Tibial artery (tissue), 4 donors: Measurements from ENCODE around the gene SMIM10L2A.
"Not testable (repeated sequence)": the region's sequence is repeated elsewhere in the genome, so short reads cannot be mapped to it uniquely, and the experiment has no call there.

ENCODE experiments used
- DNase-seq, 2 donors: peaks; one replicate each; pipeline ENCODE4 v3.0.0-alpha.2; 2019
- H3K27ac ChIP-seq, 2 donors: fragments of 200-600 bp; sonication (generic) in 1 of 2; 1 replicate in 1 of 2; 2 replicates in 1 of 2; pipeline ENCODE4 v1.5.1; 2018 to 2019; ENCODE audit warnings: mild to moderate bottlenecking in 1 of 2
- H3K27me3 ChIP-seq, 2 donors: fragments of 200-600 bp; sonication (generic) in 1 of 2; one replicate each; pipeline versions ENCODE4 v1.5.1 to v1.6.0; 2016 to 2019
- H3K36me3 ChIP-seq, 3 donors: fragments of 200-600 bp; sonication (generic) in 2 of 3; one replicate each; pipeline ENCODE4 v1.5.1; 2016 to 2019; ENCODE audit warnings: mild to moderate bottlenecking in 2 of 3
- H3K4me1 ChIP-seq, 4 donors: fragments of 200-600 bp; sonication (generic) in 2 of 4; 1 replicate in 3 of 4; 2 replicates in 1 of 4; pipeline ENCODE4 v1.5.1; 2016 to 2019
- H3K4me3 ChIP-seq, 2 donors: fragments of 200-600 bp; sonication (generic) in 1 of 2; 1 replicate in 1 of 2; 2 replicates in 1 of 2; pipeline ENCODE4 v1.5.1; 2018 to 2019; ENCODE audit warnings: mild to moderate bottlenecking in 2 of 2
- H3K9me3 ChIP-seq, 3 donors: fragments of 200-600 bp; sonication (generic) in 1 of 3; one replicate each; pipeline ENCODE4 v1.5.1; 2016 to 2019
- CTCF ChIP-seq, 2 experiments: fragments of 200-600 bp in 1 of 2; fragments of 450-650 bp in 1 of 2; IDR thresholded peaks; one replicate each; pipeline ENCODE4 v1.5.1; 2017 to 2019; ENCODE audit warnings: antibody characterized with exemption in 2 of 2, mild to moderate bottlenecking in 1 of 2, moderate library complexity in 1 of 2
- intact Hi-C: fragments of 100-400 bp; cut with DNase I; formaldehyde crosslinking; loops from one replicate; pipeline ENCODE4 v1.15.0; 2023; ENCODE audit warnings: low total_unique reads

SMIM10L2A gene

GRCh38 chrX:135449637-135450550 lies 28.1 kb downstream of the SMIM10L2A start:
- Histone ChIP-seq H3K4me3 (no peak overlapping the region), H3K36me3 (no peaks in the 10 kb centered on the region), H3K9me3 (no peaks in the 10 kb centered on the region), H3K4me1 (no peaks in the 10 kb centered on the region), H3K27ac (no peak overlapping the region), H3K27me3 (no peaks in the 10 kb centered on the region)
- no peak for DNase-seq
- no peak for TF ChIP-seq CTCF (IDR thresholded peaks at IDR 0.05)
- intact Hi-C loops, result no loop called here

DNA sequence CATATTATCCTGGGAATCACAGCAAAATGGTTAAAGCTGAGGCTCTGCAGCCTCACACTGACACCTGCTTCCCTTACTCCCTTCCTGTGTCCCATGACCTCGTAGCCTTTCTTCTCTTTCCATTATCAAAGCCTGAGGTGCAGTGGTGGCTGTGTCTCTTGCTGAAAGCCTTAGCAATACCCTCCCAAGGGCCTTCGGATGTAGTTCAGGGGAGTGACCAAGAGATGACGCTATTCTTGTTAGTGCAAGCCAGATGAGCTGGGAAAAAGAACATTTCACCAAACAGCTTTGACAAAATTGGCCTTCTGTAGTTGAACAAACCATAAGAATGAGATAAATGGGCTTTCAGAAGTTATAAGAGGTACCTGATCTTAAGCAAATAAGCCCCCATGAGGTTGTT lies 31.6 kb downstream of the SMIM10L2A start:
- Histone ChIP-seq H3K36me3 (no peaks in the 10 kb centered on the region), H3K4me3 (no peak overlapping the region), H3K4me1 (no peaks in the 10 kb centered on the region), H3K27me3 (no peaks in the 10 kb centered on the region), H3K27ac (no peak overlapping the region), H3K9me3 (peaks cover 0 to 16% (median 10%) of the 10 kb centered on the region in 3 donors)
- intact Hi-C loops, result no loop called here
- no peak for DNase-seq
- TF ChIP-seq CTCF (IDR thresholded peaks at IDR 0.05), result no peak

- Histone ChIP-seq H3K36me3 (no peaks in the 10 kb centered on the region), H3K27ac (no peak overlapping the region), H3K4me3 (no peak overlapping the region), H3K27me3 (no peaks in the 10 kb centered on the region), H3K4me1 (no peaks in the 10 kb centered on the region), H3K9me3 (peaks cover 0 to 17% (median 10%) of the 10 kb centered on the region in 3 donors)
- DNase-seq, result no peak
- intact Hi-C loops, result no loop called here
- TF ChIP-seq CTCF (IDR thresholded peaks at IDR 0.05), result no peak
Observed at GRCh38 chrX:135454816-135455215, 33.1 kb downstream of the SMIM10L2A start.

DNA sequence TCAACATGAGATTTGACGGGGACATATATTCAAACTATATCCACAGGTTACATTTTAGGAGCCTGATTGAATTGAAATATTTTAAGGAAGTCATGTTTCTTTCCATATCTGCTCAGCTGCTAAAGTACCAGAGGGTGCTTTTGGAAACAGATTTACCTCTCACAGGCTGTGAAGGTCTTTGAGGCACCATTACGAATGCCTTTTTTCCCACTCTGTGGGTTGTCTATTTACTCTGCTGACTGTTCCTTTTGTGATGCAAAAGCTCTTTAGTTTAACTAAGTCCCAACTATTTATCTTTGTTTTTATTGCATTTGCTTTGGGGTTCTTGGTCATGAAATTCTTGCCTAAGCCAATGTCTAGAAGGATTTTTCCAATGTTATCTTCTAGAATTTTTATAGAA lies 40.0 kb downstream of the SMIM10L2A start:
- H3K27me3 ChIP-seq, H3K36me3 ChIP-seq, H3K4me1 ChIP-seq, H3K4me3 ChIP-seq, DNase-seq, intact Hi-C loops, H3K27ac ChIP-seq: not testable (repeated sequence)
- peaks cover 0 to 15% (median 10%) of the 10 kb centered on the region in 3 donors for H3K9me3 ChIP-seq

DNA sequence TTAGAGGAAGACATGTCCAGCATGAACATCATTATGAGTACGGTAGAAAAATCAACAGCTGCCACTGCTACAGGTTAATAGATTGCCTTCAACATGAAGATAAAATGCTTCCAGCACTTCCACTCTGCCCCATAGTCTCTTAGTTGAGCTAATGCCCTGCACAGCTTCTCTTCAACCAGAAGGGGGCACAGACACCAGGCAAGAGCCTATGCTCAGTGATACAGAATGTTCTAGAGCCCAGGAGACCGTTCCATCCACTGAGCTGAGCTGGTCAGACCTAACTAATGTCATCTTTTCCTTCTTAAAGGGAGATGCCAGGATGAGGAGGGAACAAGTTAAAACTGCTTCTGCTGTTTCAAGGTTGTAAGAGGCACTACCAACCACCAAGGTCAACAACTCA lies 42.2 kb downstream of the SMIM10L2A start:
- Histone ChIP-seq H3K27me3 (no peaks in the 10 kb centered on the region), H3K4me3 (no peak overlapping the region), H3K9me3 (no peaks in the 10 kb centered on the region), H3K27ac (no peak overlapping the region), H3K36me3 (no peaks in the 10 kb centered on the region), H3K4me1 (no peaks in the 10 kb centered on the region)
- TF ChIP-seq CTCF (IDR thresholded peaks at IDR 0.05), result no peak
- DNase-seq, result no peak
- intact Hi-C loops, result no loop called here

DNA sequence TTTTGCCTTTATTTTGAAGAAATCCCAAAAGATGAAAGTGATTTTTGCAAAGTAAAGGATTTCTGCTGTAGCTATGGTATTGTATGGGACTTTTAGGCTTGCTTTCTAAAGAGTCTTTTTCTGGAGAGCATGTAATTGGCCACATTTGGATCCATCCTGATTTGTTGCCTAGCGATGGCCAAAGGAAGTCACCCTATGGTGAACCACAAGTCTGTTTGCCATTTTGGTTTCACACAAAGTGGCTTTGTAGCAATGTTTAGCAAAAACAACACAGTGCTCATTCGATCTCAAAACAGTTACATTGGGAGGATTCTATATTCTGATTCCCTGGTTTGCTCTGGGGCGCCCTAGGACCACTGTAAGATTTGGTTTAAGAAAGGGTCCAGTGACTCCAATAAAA lies 54.6 kb downstream of the SMIM10L2A start:
- Histone ChIP-seq H3K27ac (no peak overlapping the region), H3K9me3 (no peaks in the 10 kb centered on the region), H3K4me3 (no peak overlapping the region), H3K36me3 (no peaks in the 10 kb centered on the region), H3K27me3 (no peaks in the 10 kb centered on the region), H3K4me1 (no peaks in the 10 kb centered on the region)
- no peak for TF ChIP-seq CTCF (IDR thresholded peaks at IDR 0.05)
- no peak for DNase-seq
- intact Hi-C loops, result no loop called here
